NCI-H774 (cell line): ENCODE data around the gene LMTK3.
"Not testable (repeated sequence)": the region's sequence is repeated elsewhere in the genome, so short reads cannot be mapped to it uniquely, and the experiment has no call there.

Experiments used
- DNase-seq: peaks from one replicate; lab custom pipeline; 2025; lab: John Stamatoyannopoulos, UW

Gene LMTK3

DNA sequence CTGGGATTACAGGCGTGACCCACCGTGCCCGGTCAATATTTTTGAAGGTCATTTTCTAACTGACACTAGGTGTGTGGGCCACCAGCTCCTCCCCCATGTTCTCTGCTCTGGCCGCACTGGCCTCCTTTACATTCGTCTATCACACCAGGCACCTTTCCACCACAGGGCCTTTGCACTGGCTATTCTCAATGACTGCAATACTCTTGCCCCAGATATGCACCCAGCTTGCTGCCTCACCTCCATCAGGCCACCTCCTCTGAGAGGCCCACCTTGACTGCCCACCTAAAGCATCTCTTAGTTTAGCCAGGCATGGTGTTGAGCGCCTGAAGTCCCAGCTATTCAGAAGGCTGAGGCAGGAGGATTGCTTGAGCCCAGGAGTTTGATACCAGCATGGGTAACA is 30.2 kb upstream of the LMTK3 start:
- no peak for DNase-seq

DNA sequence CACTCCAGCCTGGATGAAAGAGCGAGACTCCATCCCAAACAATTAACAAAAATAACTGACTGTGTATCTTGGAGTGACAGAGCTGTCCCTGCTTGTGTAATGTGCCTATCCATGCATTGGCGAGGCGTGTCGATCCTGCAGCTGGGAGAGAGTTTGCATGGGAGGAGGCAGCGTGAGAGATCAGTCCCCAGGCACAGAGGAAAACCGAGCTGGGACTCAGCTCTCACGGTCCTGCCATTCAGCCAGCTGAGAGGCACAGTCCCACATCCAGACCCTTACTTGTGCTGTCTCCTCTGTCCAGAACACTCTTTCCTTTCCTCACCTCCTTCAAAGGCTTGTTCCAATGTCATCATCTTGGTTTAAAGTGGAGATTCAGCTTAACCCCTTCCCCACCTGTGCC is 28.5 kb upstream of the LMTK3 start:
- DNase-seq: peak; percentile 15

DNA sequence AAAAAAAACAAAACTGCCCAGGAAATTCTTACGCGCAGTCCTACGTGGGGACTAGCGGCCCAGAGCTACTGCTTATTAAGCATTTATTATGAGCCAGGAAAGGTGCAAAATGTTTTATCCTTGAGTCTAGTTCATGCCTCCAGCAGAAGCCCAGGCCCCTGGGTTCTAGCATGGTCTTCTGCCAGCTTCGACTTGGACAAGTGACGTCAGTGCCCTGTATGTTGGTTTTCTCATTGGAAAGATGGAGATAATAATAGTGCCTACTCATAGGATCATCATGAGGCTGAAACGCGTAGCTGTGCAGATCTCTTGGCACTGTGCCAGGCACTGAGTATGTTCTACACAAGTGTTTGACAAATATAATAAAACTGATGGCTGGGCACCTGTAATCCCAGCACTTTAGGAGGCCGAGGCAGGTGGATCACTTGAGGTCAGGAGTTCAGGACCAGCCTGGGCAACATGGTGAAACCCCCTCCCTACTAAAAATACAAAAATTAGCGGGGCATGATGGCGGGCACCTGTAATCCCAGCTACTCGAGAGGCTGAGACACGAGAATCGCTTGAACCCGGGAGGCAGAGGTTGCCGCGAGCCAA is 28.0 kb upstream of the LMTK3 start:
- DNase-seq: peak; percentile 90

DNA sequence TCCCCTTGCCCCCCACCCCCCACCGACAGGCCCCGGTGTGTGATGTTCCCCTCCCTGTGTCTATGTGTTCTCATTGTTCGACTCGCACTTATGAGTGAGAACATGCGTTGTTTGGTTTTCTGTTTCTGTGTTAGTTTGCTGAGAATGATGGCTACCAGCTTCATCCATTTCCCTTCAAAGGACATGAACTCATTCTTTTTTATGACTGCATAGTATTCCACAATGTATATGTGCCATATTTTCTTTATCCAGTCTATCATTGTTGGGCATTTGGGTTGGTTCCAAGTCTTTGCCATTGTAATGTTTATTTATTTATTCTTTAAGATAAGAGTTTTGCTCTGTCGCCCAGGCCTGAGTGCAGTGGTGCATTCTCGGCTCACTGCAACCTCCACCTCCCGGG is 26.4 kb upstream of the LMTK3 start:
- not testable (repeated sequence) for DNase-seq

DNA sequence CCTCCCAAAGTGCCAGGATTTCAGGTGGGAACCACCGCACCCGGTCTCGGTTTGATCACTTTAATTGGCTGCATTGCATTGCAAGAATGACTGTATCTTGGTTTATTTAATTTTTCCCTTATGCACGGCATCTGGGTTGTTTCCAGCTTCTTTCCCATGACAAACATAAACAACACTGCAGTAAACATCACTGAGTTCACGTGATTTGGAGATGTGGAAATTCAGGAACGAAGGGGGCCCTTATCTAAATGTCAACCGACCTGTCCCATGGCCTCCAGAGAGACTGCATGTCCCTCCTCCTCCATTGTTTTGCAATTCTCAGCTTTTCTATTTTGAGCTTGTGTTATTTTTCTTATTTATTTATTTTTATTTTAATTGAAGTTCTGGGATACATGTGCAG is 25.9 kb upstream of the LMTK3 start:
- DNase-seq: no peak

DNA sequence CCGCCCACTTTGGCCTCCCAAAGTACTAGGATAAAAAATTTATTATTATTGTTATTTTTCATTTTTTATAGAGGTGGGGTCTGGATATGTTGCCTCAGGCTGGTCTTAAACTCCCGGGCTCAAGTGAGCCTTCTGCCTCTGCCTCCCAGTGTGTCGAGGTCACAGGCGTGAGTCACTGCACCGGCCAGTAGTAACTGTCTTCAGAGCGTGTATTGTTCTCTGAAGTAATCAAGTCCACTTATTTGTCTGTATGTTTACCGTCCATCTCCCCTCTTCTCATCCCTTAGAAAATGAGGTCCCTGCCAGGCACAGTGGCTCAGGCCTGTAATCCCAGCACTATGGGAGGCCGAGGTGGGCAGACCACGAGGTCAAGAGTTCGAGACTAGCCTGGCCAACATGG is 22.1 kb upstream of the LMTK3 start:
- no peak for DNase-seq

DNA sequence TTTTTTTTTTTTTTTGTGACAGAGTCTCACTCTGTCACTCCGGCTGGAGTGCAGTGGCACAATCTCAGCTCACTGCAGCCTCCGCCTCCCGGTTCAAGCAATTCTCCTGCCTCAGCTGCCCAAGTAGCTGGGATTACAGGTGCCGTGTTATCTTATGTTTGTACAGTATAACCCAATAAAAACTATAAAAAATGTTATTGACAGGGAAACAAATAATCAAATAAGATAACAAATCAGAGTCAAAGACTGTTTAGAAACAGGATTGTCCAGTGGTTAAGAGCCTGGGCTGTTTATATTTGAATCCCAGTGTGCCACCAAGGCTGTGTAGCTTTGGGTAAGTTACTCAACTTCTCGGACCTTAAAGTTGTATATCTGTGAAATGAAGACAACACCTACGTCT is 19.1 kb upstream of the LMTK3 start:
- DNase-seq: no peak

DNA sequence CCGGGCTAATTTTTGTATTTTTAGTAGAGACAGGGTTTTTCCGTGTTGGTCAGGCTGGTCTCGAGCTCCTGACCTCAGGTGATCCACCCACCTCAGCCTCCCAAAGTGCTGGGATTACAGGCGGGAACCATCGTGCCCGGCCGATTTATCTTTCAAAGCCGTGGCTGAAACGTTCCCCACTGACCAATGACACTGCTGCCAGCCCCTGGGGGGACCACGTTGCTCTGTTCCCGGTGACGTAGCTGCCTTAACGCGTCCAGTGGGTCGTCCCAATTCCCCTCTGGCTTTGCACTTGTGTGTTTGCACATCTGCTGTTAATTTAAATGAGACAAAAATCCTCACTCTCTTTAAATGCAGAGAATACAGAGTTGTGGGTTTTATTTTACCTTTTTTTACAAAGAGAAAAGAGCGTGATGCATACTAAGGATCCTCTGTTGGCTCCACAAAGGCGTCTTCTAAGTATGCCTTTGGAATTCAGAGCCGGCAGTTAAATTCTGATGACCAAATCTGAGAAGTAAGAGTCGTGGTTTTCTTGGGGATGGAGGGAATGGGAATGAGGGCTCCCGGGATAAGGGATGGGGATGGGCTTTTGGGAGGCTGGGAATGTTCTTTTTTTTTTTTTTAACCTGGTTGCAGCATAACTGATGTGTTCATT is 18.6 kb upstream of the LMTK3 start:
- no peak for DNase-seq

DNA sequence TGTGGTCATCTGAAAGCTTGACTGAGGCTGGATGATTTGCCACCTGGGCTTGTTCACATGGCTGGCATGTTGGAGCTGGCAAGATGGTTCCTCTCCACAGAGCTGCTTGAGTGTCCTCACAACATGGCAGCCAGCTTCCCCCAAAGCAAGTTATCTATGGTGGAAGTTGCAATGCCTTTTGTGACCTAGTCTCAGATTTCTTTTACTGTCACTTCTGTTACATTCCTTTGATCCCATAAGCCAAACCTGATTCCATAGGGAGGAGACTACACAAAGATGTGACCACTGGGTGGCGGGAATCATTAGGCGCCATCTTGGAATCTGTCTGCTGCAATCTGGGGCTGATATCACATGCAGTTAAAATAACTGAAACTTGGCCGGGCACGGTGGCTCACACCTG is 17.5 kb upstream of the LMTK3 start:
- no peak for DNase-seq

DNA sequence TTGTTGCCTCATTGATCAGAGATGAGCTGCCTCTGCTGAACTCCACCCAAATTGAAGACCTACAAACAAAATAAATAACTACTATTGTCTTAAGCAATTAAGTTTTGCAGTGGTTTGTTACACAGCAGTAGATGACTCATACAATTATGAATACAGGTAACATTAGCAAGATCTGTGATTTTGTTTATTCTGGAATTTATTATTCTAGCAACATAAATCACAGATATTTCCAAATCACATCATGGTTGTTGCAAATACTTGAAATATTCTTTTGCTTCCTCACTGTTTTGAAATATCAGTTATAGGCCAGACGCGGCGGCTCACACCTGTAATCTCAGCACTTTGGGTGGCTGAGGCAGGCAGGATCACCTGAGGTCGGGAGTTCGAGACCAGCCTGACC is 13.1 kb upstream of the LMTK3 start:
- DNase-seq: no peak

DNA sequence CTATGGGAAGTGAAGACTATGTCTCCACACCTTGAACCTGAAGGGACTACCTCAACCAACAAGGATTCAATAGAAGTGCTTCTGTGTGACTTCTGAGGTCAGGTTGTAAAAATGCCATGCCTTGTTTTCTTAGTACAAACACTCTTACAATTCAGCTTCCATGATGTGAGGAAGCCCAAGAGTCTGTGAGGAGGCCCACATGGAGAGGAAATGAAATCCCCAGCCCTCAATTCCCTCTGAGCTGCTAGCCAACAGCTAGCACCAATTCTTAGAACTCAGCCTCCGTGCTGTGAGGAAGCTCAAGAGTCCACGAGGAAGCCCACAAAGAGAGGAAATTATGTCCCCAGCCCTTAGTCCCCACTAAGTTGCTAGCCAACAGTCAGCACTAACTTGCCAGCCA is 12.6 kb upstream of the LMTK3 start:
- DNase-seq: no peak

DNA sequence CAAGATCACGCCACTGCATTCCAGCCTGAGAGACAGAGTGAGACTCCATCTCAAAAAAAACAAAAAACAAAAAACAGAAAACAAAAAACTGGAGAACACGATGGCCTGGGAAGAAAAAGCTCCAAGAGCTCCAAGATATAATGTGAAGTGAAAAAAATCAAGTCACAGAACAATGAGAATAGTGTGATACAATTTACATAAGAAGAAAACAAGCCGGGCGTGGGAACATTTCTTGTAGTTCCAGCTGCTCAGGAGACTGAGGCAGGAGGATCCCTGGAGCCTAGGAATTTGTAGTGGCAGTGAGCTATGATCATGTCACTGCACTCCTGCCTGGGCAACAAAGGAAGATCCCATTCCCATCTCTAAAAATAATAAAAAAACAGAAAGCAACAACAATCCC is 8.5 kb upstream of the LMTK3 start:
- no peak for DNase-seq

DNA sequence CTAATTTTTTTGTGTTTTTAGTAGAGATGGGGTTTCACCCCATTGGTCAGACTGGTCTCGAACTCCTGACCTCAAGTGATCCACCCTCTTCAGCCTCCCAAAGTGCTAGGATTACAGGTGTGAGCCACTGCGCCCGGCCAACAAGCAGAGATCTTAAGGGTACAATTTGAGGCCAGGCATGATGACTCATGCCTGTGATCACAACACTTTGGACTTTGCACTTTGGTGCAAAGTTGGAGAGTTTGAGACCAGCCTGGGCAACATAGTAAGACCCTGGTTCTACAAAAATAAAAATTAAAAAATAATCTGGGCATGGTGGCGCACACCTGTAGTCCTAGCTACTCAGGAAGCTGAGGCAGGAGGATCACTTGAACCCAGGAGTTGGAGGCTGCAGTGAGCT is 7.8 kb upstream of the LMTK3 start:
- DNase-seq: not testable (repeated sequence)

DNA sequence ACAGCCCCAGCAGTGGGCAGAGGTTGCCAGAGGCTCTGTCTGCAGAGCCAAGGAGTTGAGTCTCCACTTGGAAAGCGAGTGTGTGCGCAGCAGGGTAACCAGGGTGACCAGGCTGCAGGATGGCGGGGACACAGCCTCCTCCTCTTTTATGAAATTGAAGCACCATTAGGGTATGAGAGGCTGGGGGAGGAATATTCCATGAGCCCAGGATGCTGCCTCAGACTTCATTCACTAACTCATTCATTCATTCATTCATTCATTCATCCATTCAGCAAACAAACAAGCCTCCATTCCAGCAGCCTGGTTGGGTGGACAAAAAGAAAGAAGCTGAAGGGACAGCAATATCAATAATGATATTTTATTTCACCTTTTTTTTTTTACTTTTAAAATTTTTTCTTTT is 6.6 kb upstream of the LMTK3 start:
- no peak for DNase-seq

DNA sequence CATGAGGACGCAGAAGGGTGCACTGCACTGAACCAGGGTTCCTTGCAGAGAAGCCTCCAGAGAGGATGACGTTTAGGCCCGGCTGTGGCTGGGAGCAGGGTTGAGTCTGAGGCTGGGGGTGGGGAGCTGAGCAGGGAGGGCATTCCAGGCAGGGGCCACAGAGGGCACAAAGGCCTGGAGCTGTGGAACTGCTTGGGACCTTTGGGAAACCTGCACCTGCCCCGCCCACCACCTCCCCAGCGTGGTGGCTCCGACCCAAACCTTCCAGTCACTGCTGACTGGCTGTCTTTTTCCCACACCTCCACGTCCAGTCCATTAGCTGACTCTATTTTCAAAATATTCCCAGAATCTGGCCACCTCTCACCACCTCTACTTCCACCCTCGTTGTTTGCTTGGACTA is 4.9 kb upstream of the LMTK3 start:
- DNase-seq: no peak

DNA sequence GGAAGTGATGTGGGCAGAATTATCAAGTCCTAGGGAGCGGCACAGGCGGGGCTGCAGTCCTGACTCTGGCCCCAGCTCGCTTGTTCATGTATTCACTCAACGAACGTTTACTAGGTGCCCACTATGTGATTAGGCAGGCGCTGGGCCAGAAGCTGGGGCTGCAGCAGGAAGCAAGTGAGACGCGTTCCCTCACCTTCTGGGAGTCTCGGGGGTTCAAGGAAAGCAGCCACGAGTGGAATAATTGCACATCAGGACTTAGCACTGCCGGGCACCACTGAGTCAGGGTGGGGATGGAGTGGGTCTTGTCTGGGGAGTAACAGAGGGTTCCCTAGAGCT is 2.5 kb upstream of the LMTK3 start:
- DNase-seq: no peak

DNA sequence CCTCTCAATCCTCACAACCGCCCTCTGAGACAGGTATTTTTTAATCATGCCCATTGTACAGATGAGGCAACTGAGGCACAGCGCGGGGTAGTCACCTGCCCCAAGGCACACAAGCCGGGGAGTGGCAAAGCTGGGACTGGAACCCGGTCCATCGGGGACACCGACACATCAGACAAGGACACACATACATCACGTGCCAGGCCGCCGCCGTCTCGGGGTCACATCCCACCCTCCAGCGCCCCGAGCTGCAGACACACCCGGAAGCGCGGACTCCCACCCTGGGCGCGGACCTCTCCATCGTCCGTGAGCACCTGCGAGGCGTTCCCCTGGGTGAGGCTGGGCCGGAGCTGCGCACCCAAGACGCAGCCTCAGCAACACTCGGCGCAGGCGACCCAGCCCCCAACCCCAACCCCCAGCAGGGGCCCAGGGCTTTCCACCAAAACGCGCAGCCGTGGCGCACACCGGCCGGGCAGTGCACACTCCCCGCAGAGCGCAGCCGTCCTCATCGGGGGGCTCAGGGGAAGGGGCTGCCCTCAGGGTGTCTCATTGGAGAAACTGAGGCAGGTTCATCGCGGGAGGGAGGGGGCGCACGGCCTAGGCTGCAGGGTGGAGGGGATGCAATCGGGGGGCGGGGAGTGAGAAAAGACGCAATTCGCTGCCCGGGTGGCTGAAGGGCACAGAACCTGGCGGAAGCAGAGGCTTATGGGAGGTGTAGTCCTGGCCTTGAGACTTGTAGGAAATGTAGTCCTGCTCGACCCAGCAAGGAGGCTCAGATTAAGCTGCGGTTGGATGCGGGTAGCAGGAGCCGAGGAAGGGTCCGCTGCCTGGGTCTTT is 1.9 kb upstream of the LMTK3 start:
- DNase-seq: peak; percentile 56

DNA sequence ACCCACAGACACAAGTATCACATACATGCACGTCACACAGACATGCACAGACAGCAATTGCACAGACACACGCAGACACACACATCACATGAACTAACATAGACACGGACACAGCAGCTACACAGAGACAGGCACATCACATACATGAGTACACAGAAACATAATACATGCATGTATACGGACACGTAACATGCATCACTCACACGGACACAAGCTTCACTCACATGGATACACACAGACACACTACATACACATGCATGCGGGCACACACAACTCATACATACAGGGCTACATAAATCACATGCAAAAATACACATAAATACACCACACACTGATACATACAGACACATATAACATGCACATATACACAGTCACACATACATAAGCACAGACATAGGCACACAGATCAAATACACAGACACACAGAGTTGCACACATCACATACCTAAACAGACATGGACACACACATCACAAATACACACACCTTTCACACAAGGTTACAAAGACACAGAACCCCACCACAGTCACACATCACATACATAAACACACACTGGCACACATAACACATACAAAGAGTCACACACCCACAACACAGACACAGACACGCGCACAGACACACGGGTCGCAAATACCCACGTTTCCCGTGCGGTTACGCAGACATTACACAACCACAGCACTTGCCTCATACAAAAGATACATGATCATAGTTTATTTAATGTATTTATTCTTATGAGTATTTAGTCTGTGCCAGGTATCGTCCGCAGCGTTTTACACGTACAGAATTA is 1.1 kb upstream of the LMTK3 start:
- no peak for DNase-seq

DNA sequence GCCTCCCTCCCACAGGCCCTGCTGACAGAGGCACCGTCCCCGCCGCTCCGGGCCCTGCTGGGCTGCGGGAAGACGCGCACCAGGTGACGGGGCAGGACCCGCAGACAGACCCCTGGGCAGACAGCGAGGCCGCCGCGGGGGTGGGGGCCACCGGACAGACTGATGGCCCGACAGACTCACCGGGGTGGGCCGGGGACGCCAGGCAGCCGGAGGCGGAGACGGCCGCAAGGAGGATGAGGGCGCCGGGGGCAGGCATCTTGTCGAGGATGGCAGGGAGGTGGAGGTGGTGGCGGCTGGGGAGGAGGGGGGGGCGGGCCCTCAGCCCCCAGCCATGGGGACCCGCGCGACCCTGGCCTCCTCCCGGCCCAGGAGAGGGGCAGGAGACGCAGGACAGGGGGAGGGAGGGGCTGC is 309 bp downstream of the LMTK3 start:
- DNase-seq: no peak

DNA sequence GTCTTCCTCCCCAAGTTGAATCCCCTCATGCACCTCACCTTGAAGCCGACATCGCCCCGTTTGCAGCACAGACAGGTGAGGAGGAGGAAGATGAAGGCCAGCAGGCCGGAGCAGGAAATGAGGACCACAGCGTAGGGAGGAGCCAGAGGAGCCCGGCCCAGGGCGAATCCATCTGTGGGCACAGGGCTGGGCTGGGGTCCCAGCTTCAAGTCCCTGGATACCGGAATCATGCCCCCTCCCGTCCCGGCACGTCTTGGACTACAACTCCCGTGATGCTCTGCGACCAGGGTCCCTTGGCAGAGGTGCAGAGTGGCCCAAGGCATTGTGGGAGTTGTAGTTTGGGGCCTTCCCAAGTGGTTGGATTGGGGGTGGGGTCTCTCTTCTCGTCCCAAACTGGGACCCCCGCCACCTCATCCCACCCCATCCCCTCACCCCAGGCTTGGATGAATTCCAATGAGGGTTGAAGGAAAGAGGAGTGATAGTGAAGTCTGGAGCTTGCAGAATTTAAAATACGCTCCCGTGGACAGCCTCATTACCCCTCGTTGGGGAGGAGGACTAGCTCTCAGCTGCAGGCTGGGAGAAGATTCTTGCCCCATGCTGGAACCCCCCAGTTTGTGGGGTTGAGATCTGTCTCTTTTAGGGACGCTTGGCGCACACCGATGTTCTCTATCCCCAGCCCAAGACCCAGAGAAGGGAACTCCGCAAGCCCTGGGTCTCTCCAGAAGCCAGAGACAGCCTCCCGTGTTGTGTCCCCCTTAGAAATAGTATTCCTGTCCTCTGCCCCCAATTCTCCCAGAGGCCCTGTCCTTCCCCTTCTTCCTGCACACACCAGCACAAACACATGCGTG is 990 bp downstream of the LMTK3 start:
- DNase-seq: peak; percentile 35

DNA sequence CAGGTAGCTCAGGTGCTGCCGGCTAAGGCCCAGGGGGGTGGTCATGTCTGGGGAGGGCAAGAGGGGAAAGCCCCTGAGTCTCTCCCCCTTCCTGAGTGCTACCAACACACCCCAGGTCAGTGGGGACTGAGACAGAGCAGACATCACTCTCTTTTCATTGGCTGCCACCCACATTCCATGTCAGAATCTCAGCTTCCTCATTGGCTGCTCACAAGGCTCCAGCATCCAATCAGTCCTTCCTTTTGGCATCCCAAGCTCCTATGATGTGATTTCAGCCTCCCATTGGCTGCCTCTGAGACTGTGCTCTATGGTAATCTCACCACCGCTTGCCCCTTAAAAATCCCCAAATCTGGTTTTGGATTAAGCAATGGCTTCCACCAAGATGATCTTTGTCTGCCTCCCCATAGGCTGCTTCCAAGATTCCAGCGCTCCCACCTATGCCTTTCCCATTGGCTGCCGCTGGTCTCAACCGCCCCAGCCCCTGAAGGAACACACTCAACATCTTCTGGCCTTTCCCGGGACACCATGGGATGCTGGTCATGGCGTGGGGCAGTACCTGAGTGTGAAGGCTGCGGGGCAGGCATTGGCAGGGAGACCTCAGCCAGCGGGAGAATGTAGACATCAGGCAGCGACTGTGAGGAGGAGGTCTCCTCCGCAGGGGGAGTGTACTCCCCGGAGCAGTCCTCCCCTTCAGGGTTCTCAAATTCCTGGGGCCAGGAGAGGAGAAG is 2.0 kb downstream of the LMTK3 start:
- DNase-seq: no peak
